ENCODE data around the gene RNASET2.
"Not testable (repeated sequence)": the region's sequence is repeated elsewhere in the genome, so short reads cannot be mapped to it uniquely, and the experiment has no call there.

Gene RNASET2

DNA sequence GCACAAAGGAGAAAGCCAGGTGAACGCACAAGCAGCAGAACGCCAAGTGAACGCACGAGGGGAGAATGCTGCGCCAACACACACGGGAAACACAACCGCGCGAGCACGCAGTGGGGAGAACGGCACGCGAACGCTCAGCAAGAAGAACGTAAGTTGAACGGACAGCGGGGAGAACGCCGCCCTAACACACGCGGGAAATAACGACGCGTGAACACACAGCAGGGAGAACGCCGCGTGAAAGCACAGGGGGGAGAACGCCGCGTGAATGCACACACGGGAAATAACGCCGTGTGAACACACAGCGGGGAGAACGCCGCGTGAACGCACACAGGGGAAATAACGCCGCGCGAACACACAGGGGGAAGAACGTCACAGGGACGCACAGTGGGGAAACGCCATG is 54.7 kb downstream of the RNASET2 start:
- Histone ChIP-seq H3K36me3 (ENCODE audit: control insufficient read depth, insufficient read depth, low read length) (no peaks in the 10 kb centered on the region), H3K27ac (ENCODE audit: low read depth, low read length) (no peak overlapping the region), H3K27me3 (ENCODE audit: control insufficient read depth, insufficient read depth, low read length) (no peaks in the 10 kb centered on the region; the same call in 1 of the 2 replicates), H3K4me1 (ENCODE audit: control insufficient read depth, insufficient read depth, low read length) (peaks cover 8% of the 10 kb centered on the region; the same call in 1 of the 2 replicates), H3K4me3 (ENCODE audit: low read depth, low read length) (no peak overlapping the region), H3K9me3 (ENCODE audit: control insufficient read depth, insufficient read depth, low read length) (no peaks in the 10 kb centered on the region), H3K9ac (ENCODE audit: low read depth, low read length) (no peak overlapping the region)

DNA sequence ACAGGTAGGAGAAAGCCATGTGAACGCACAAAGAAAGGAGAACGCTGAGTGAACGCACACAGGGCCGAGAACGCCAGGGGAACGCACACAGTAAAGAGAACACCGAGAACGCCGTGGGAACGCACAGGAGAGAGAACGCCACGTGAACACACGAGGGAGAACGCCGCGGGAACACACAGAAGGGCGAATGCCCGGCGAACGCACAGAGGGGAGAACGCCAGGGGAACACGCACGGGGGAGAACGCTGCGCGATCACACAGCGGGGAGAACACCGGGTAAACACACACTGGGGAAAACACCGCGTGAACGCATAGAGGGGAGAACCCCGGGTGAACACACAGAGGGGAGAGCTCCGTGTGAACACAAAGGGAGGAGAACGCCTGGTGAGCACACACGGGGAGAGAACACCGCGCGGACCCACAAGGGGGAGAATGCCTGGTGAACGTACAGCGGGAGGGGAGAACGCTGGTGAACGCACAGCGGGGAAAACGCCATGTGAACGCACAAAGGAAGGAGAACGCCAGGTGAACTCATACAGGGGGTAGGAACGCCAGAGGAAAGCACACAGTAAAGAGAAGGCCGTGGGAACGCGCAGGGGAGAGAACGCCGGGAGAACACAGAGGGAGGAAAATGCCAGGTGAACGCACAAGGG is 55.3 kb downstream of the RNASET2 start:
- H3K9me3 ChIP-seq (ENCODE audit: control insufficient read depth, insufficient read depth, low read length): no peaks in the 10 kb centered on the region
- peaks cover 8% of the 10 kb centered on the region; the same call in 1 of the 2 replicates for H3K4me1 ChIP-seq (ENCODE audit: control insufficient read depth, insufficient read depth, low read length)
- no peak overlapping the region for H3K27ac ChIP-seq (ENCODE audit: low read depth, low read length)
- no peak overlapping the region for H3K9ac ChIP-seq (ENCODE audit: low read depth, low read length)
- H3K36me3 ChIP-seq (ENCODE audit: control insufficient read depth, insufficient read depth, low read length): no peaks in the 10 kb centered on the region
- no peaks in the 10 kb centered on the region; the same call in 1 of the 2 replicates for H3K27me3 ChIP-seq (ENCODE audit: control insufficient read depth, insufficient read depth, low read length)
- H3K4me3 ChIP-seq (ENCODE audit: low read depth, low read length): no peak overlapping the region

DNA sequence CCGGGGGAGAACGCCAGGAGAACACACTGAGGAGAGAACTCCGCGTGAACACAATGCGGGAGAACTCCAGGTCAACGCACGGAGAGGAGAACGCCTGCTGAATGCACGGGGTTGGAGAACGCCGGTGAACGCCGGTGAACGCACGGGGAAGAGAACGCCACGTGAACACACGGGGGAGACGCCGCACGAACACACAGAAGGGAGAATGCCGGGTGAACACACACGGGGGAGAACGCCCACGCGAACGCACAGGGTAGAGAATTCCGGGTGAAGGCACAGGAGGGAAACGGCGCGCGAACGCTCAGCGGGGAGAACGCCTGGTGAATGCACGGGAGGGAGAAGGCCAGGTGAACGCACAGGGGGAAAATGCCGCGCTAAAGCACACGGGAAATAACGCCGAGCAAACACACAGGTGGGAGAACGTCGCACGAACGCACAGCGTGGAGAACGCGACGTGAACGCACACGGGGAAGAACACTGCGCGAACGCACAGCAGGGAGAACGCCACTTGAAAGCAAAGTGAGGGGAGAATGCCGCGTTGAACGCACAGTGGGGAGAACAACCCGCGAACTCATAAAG is 56.1 kb downstream of the RNASET2 start:
- H3K4me1 ChIP-seq (ENCODE audit: control insufficient read depth, insufficient read depth, low read length): peaks cover 8% of the 10 kb centered on the region; the same call in 1 of the 2 replicates
- no peak overlapping the region for H3K27ac ChIP-seq (ENCODE audit: low read depth, low read length)
- no peak overlapping the region for H3K4me3 ChIP-seq (ENCODE audit: low read depth, low read length)
- H3K9me3 ChIP-seq (ENCODE audit: control insufficient read depth, insufficient read depth, low read length): no peaks in the 10 kb centered on the region
- H3K27me3 ChIP-seq (ENCODE audit: control insufficient read depth, insufficient read depth, low read length): no peaks in the 10 kb centered on the region; the same call in 1 of the 2 replicates
- H3K36me3 ChIP-seq (ENCODE audit: control insufficient read depth, insufficient read depth, low read length): no peaks in the 10 kb centered on the region
- no peak overlapping the region for H3K9ac ChIP-seq (ENCODE audit: low read depth, low read length)

DNA sequence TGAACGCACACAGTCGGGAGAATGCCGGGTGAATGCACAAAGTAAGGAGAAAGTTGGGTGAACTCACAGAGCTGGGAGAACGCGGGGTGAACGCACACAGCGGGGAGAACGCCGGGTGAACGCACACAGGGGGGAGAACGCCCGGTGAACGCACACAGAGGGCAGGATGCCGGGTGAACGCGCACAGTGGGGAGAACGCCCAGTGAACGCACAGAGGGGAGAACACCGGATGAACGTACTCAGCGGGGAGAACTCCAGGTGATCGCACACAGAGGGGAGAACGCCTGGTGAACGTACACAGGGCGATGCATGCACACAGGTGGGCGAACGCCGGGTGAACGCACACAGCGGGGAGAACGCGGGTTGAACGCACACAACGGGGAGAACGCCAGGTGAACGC is 57.4 kb downstream of the RNASET2 start:
- H3K4me3 ChIP-seq (ENCODE audit: low read depth, low read length): no peak overlapping the region
- no peaks in the 10 kb centered on the region; the same call in 1 of the 2 replicates for H3K27me3 ChIP-seq (ENCODE audit: control insufficient read depth, insufficient read depth, low read length)
- no peaks in the 10 kb centered on the region for H3K9me3 ChIP-seq (ENCODE audit: control insufficient read depth, insufficient read depth, low read length)
- no peaks in the 10 kb centered on the region; the same call in 1 of the 2 replicates for H3K4me1 ChIP-seq (ENCODE audit: control insufficient read depth, insufficient read depth, low read length)
- H3K27ac ChIP-seq (ENCODE audit: low read depth, low read length): no peak overlapping the region
- H3K36me3 ChIP-seq (ENCODE audit: control insufficient read depth, insufficient read depth, low read length): no peaks in the 10 kb centered on the region
- H3K9ac ChIP-seq (ENCODE audit: low read depth, low read length): no peak overlapping the region

DNA sequence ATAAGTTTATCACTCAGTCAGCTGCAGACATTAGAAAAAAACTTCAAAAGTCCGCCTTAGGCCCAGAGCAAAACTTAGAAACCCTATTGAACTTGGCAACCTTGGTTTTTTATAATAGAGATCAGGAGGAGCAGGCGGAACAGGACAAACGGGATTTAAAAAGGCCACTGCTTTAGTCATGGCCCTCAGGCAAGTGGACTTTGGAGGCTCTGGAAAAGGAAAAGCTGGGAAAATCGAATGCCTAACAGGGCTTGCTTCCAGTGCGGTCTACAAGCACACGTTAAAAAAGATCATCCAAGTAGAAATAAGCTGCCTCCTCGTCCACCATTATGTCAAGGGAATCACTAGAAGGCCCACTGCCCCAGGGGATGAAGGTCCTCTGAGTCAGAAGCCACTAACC is 61.7 kb downstream of the RNASET2 start:
- not testable (repeated sequence) for H3K4me1 ChIP-seq (ENCODE audit: control insufficient read depth, insufficient read depth, low read length); H3K9me3 ChIP-seq (ENCODE audit: control insufficient read depth, insufficient read depth, low read length); H3K27me3 ChIP-seq (ENCODE audit: control insufficient read depth, insufficient read depth, low read length); H3K4me3 ChIP-seq (ENCODE audit: low read depth, low read length); H3K27ac ChIP-seq (ENCODE audit: low read depth, low read length); H3K9ac ChIP-seq (ENCODE audit: low read depth, low read length); H3K36me3 ChIP-seq (ENCODE audit: control insufficient read depth, insufficient read depth, low read length)

DNA sequence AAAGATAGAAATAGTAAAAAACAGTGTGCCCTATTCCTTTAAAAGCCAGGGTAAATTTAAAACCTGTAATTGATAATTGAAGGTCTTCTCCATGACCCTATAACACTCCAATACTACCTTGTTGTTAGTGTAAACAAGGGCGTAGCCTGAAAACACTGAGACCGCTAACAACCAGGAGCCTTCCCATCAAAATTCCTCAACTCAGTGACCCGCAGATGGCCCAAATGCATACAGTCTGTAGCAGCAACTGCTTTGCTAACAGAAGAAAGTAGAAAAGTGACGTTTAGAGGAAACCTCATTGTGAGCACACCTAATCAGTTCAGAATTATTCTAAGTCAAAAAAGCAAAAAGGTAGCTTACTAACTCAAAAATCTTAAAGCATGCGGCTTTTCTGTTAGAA is 63.9 kb downstream of the RNASET2 start:
- H3K9me3 ChIP-seq (ENCODE audit: control insufficient read depth, insufficient read depth, low read length); H3K4me3 ChIP-seq (ENCODE audit: low read depth, low read length); H3K36me3 ChIP-seq (ENCODE audit: control insufficient read depth, insufficient read depth, low read length); H3K9ac ChIP-seq (ENCODE audit: low read depth, low read length); H3K27me3 ChIP-seq (ENCODE audit: control insufficient read depth, insufficient read depth, low read length); H3K27ac ChIP-seq (ENCODE audit: low read depth, low read length); H3K4me1 ChIP-seq (ENCODE audit: control insufficient read depth, insufficient read depth, low read length): not testable (repeated sequence)

DNA sequence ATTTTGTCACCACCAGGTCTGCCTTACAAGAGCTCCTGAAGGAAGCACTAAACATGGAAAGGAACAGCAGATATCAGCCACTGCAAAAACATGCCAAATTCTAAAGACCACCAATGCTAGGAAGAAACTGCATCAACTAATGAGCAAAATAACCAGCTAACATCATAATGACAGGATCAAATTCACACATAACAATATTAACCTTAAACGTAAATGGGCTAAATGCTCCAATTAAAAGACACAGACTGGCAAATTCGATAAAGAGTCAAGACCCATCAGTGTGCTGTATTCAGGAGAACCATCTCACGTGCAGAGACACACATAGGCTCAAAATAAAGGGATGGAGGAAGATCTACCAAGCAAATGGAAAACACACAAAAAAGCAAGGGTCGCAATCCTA is 69.6 kb downstream of the RNASET2 start:
- not testable (repeated sequence) for H3K36me3 ChIP-seq (ENCODE audit: control insufficient read depth, insufficient read depth, low read length)

DNA sequence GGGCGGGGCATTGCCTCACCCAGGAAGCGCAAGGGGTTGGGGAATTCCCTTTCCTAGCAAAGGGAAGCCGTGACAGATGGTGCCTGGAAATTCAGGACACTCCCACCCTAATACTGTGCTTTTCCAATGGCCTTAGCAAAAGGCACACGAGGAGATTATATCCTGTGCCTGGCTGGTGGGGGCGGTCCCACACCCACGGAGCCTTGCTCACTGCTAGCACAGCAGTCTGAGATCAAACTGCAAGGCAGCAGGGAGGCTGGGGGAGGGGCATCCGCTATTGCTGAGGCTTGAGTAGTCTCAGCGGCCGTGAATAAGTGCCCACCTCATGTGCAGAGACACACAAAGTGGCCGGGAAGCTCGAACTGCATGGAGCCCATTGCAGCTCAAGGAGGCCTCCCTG is 71.4 kb downstream of the RNASET2 start:
- H3K4me3 ChIP-seq (ENCODE audit: low read depth, low read length); H3K9me3 ChIP-seq (ENCODE audit: control insufficient read depth, insufficient read depth, low read length); H3K4me1 ChIP-seq (ENCODE audit: control insufficient read depth, insufficient read depth, low read length); H3K27ac ChIP-seq (ENCODE audit: low read depth, low read length); H3K9ac ChIP-seq (ENCODE audit: low read depth, low read length); H3K27me3 ChIP-seq (ENCODE audit: control insufficient read depth, insufficient read depth, low read length); H3K36me3 ChIP-seq (ENCODE audit: control insufficient read depth, insufficient read depth, low read length): not testable (repeated sequence)

More for the DNA sequence above, 69.6 kb downstream of the RNASET2 start:
- H3K9ac ChIP-seq (ENCODE audit: low read depth, low read length); H3K4me3 ChIP-seq (ENCODE audit: low read depth, low read length); H3K27me3 ChIP-seq (ENCODE audit: control insufficient read depth, insufficient read depth, low read length); H3K9me3 ChIP-seq (ENCODE audit: control insufficient read depth, insufficient read depth, low read length); H3K4me1 ChIP-seq (ENCODE audit: control insufficient read depth, insufficient read depth, low read length); H3K27ac ChIP-seq (ENCODE audit: low read depth, low read length): not testable (repeated sequence)

DNA sequence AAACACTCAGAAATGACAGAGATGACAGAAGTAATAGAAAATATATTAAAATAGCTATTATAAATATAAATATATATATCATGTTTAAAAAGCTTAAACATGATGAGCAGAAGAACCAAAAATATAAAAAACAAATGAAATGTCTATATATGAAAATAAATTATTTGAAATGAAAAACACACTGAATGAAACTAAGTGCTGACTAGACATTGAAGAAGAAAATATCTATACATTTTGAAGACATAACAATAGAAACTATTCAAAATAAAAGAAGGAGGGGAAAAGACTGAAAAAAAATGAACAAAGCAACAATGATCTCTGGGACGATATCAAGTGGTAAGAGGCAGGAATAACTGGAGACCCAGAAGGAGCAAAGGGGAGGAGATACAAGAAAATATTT is 76.8 kb downstream of the RNASET2 start:
- Histone ChIP-seq H3K36me3 (ENCODE audit: control insufficient read depth, insufficient read depth, low read length) (no peaks in the 10 kb centered on the region), H3K9ac (ENCODE audit: low read depth, low read length) (no peak overlapping the region), H3K27ac (ENCODE audit: low read depth, low read length) (no peak overlapping the region), H3K27me3 (ENCODE audit: control insufficient read depth, insufficient read depth, low read length) (no peaks in the 10 kb centered on the region), H3K4me3 (ENCODE audit: low read depth, low read length) (no peak overlapping the region), H3K4me1 (ENCODE audit: control insufficient read depth, insufficient read depth, low read length) (no peaks in the 10 kb centered on the region), H3K9me3 (ENCODE audit: control insufficient read depth, insufficient read depth, low read length) (0 out of 2 replicates have a peak, but pooled peaks cover 7% of the 10 kb centered on the region)

Measured in HUES48 (cell line).